PC-9 (cell line): ENCODE data around the gene DPYSL3.

Experiments used
- CTCF ChIP-seq: fragments of 200-600 bp; sonication (generic); conservative IDR thresholded peaks from 2 replicates; pipeline ENCODE4 v1.6.1; 2017; ENCODE audit warnings: mixed run types, antibody characterized with exemption, mild to moderate bottlenecking, moderate library complexity
- EZH2 ChIP-seq: fragments of 200-600 bp; sonication (generic); IDR thresholded peaks from 2 replicates; pipeline ENCODE4 v1.8.0; 2017; ENCODE audit warnings: antibody characterized with exemption, low read depth

- TF ChIP-seq CTCF (no peak), EZH2 (no peak)
Observed at GRCh38 chr5:147348451-147348850, 161.4 kb downstream of the DPYSL3 start.
